ENCODE measurements around the gene PAPOLG. TPM values are rescaled to one million over a fixed set of nuclear protein-coding genes. Genes with fewer than 3 reads are reported as not detected.
A peak's percentile ranks its signal among the peaks of the same experiment; 100 is the strongest.

PAPOLG gene
- total RNA-seq (2012; rRNA removed), result 10.9 TPM in 2 replicates

DNA sequence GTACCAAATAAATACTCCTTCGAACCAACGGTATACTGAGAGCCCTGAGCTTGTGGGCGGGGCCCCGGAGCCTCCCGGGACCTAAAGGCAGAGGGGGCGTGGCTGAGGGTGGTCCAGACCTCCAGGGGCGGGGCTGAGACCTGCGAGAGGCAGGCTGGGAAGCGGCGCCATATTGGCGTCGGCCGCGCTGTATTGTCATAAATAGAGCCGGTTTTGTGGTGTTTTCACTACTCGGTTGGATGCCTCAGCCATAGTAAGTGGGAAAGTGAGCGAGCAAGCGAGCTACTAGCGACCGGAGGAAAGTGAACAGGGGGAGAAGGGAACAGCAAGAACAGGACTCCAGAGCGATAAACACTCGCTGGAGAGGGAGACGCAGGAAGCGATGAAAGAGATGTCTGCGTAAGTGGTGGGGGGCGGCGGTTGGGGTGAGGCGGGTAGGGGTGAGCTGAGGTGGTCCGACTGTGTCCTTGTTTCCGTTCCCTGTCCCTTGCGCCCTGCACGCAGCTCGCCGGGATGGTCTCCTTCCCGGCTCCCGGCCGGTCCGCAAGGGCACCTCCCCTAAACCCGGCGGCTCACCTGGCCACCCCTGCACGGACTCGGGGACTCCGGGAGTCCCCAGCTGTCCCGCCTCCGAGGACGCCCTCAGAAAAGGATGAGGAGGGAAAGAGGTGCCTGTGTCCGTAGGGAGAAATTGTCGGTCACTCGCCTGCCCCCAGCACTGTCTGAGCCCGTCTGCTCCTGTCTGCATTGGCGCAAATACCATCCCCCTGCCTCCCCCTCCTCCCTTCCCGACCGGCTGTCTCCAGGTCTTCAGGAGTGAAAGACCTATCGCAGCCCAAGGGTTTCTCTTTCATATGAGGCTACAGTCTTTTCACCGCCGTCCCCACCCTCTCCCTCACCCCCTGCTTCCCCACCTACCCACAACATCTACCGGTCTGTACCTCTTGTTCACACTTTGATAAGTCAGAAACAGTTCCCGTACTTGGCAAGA is at the start of gene PAPOLG:
PAPOLG (plus strand) TSS at position 172 of the 991 bp plus-strand sequence; CDS start at position 383, 211 bp downstream.
- Histone ChIP-seq H3K36me3 (ENCODE audit: insufficient read depth, low read length) (peaks cover 15% of the 10 kb centered on the region), H3K9ac (ENCODE audit: low read depth, low read length) (peak within 1 kb of the TSS; percentile 91)

DNA sequence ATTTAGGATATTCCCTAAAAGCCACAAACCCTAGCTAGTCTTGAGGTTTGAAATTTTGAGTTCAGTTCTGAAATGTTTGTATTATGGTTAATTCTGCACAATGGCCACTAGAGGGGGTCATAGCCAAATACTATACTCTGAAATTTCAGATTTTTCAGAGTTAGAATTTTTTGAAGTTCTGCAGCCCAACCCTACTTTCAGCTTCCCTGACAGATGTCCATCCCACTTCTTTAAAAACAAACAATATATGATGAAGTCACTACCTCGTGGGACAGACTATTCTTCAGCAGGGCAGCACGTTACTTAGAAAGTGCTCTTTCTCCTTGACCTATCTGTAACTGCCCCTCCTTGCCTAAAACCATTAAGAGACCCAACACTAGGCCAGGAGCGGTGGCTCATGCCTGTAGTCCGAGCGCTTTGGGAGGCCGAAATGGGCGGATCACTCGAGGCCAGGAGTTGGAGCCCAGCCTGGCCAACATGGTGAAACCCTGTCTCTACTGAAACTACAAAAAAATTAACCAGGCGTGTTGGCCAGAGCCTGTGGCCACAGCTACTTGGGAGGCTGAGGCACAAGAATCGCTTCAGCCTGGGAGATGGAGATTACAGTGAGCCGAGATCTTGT is 48.2 kb upstream of the PAPOLG start:
- peaks cover 11% of the 10 kb centered on the region for H3K4me1 ChIP-seq (ENCODE audit: control insufficient read depth, insufficient read depth, low read length)
- no peaks in the 10 kb centered on the region for H3K36me3 ChIP-seq (ENCODE audit: insufficient read depth, low read length)
- H3K9ac ChIP-seq (ENCODE audit: low read depth, low read length), result no peak overlapping the region
- H3K4me3 ChIP-seq (ENCODE audit: low read length), result no peak overlapping the region
- H3K27me3 ChIP-seq (ENCODE audit: control insufficient read depth, insufficient read depth, low read length), result peaks cover 5% of the 10 kb centered on the region
- H3K9me3 ChIP-seq (replicated peaks; ENCODE audit: low read length), result no peaks in the 10 kb centered on the region
- peak overlapping the region; percentile 35 for H3K4me2 ChIP-seq (ENCODE audit: low read length)

More for the DNA sequence above, at the start of gene PAPOLG:
- Histone ChIP-seq H3K4me3 (ENCODE audit: low read length) (peak within 1 kb of the TSS; percentile 90), H3K4me2 (ENCODE audit: low read length) (peak within 1 kb of the TSS; percentile 88), H3K27me3 (ENCODE audit: control insufficient read depth, insufficient read depth, low read length) (no peaks in the 10 kb centered on the region), H3K4me1 (ENCODE audit: control insufficient read depth, insufficient read depth, low read length) (peaks cover 5% of the 10 kb centered on the region), H3K9me3 (replicated peaks; ENCODE audit: low read length) (no peaks in the 10 kb centered on the region)

- Histone ChIP-seq H3K9me3 (replicated peaks; ENCODE audit: low read length) (no peaks in the 10 kb centered on the region), H3K4me3 (ENCODE audit: low read length) (no peak overlapping the region), H3K4me1 (ENCODE audit: control insufficient read depth, insufficient read depth, low read length) (peaks cover 11% of the 10 kb centered on the region), H3K9ac (ENCODE audit: low read depth, low read length) (no peak overlapping the region), H3K27me3 (ENCODE audit: control insufficient read depth, insufficient read depth, low read length) (peaks cover 5% of the 10 kb centered on the region), H3K4me2 (ENCODE audit: low read length) (no peak overlapping the region), H3K36me3 (ENCODE audit: insufficient read depth, low read length) (no peaks in the 10 kb centered on the region)
Observed at GRCh38 chr2:60708630-60709320, 47.3 kb upstream of the PAPOLG start.

GRCh38 chr2:60710707-60711106 is 45.4 kb upstream of the PAPOLG start:
- Histone ChIP-seq H3K9ac (ENCODE audit: low read depth, low read length) (no peak overlapping the region), H3K4me2 (ENCODE audit: low read length) (no peak overlapping the region)

DNA sequence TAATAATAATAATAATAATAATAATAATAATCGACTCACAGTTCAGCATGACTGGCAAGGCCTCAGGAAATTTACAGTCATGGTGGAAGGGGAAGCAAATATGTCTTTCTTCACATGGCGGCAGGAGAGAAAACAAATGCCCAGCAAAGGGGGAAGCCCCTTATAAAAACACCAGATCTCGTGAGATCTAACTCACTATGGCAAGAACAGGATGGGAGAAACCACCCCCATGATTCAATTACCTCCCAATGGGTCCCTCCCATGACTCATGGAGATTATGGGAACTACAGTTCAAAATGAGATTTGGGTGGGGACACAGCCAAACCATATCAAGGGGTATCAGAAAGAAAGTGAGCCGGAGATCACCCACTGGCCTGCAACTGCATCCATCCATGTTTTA is 40.5 kb upstream of the PAPOLG start:
- H3K9me3 ChIP-seq (replicated peaks; ENCODE audit: low read length), result no peaks in the 10 kb centered on the region
- H3K4me1 ChIP-seq (ENCODE audit: control insufficient read depth, insufficient read depth, low read length), result peaks cover 6% of the 10 kb centered on the region
- no peak overlapping the region for H3K9ac ChIP-seq (ENCODE audit: low read depth, low read length)
- H3K36me3 ChIP-seq (ENCODE audit: insufficient read depth, low read length), result no peaks in the 10 kb centered on the region
- H3K4me3 ChIP-seq (ENCODE audit: low read length), result no peak overlapping the region
- H3K27me3 ChIP-seq (ENCODE audit: control insufficient read depth, insufficient read depth, low read length), result no peaks in the 10 kb centered on the region
- H3K4me2 ChIP-seq (ENCODE audit: low read length), result no peak overlapping the region

More at GRCh38 chr2:60710707-60711106, 45.4 kb upstream of the PAPOLG start:
- no peak overlapping the region for H3K4me3 ChIP-seq (ENCODE audit: low read length)
- H3K27me3 ChIP-seq (ENCODE audit: control insufficient read depth, insufficient read depth, low read length), result no peaks in the 10 kb centered on the region
- peaks cover 10% of the 10 kb centered on the region for H3K4me1 ChIP-seq (ENCODE audit: control insufficient read depth, insufficient read depth, low read length)
- no peaks in the 10 kb centered on the region for H3K9me3 ChIP-seq (replicated peaks; ENCODE audit: low read length)
- no peaks in the 10 kb centered on the region for H3K36me3 ChIP-seq (ENCODE audit: insufficient read depth, low read length)

GRCh38 chr2:60717691-60718090 is 38.4 kb upstream of the PAPOLG start:
- H3K27me3 ChIP-seq (ENCODE audit: control insufficient read depth, insufficient read depth, low read length), result no peaks in the 10 kb centered on the region
- no peak overlapping the region for H3K9ac ChIP-seq (ENCODE audit: low read depth, low read length)
- H3K4me3 ChIP-seq (ENCODE audit: low read length), result no peak overlapping the region
- no peak overlapping the region for H3K4me2 ChIP-seq (ENCODE audit: low read length)
- H3K9me3 ChIP-seq (replicated peaks; ENCODE audit: low read length), result no peaks in the 10 kb centered on the region
- no peaks in the 10 kb centered on the region for H3K4me1 ChIP-seq (ENCODE audit: control insufficient read depth, insufficient read depth, low read length)
- no peaks in the 10 kb centered on the region for H3K36me3 ChIP-seq (ENCODE audit: insufficient read depth, low read length)

- Histone ChIP-seq H3K4me1 (ENCODE audit: control insufficient read depth, insufficient read depth, low read length) (no peaks in the 10 kb centered on the region), H3K4me3 (ENCODE audit: low read length) (no peak overlapping the region), H3K9me3 (replicated peaks; ENCODE audit: low read length) (no peaks in the 10 kb centered on the region), H3K36me3 (ENCODE audit: insufficient read depth, low read length) (no peaks in the 10 kb centered on the region), H3K9ac (ENCODE audit: low read depth, low read length) (no peak overlapping the region), H3K27me3 (ENCODE audit: control insufficient read depth, insufficient read depth, low read length) (no peaks in the 10 kb centered on the region), H3K4me2 (ENCODE audit: low read length) (no peak overlapping the region)
Observed at GRCh38 chr2:60719331-60719730, 36.7 kb upstream of the PAPOLG start.

DNA sequence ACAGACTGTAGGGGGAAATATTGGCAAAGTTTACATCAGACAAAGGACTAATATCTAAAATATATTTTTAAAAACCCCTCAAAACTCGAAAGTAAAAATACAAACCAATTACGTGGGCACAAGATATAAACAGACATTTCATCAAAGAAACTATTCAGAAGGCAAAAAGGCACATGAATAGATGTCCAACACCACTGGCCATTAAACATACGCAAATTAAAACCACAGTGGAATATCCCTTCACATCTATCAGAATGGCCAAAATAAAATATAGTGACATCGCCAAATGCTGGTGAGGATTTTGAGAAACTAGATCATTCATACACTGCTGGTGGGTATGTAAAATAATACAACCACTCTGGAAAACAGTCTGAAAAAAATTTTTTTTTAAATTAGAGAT is 30.6 kb upstream of the PAPOLG start:
- no peak overlapping the region for H3K4me2 ChIP-seq (ENCODE audit: low read length)
- no peaks in the 10 kb centered on the region for H3K4me1 ChIP-seq (ENCODE audit: control insufficient read depth, insufficient read depth, low read length)
- H3K36me3 ChIP-seq (ENCODE audit: insufficient read depth, low read length), result no peaks in the 10 kb centered on the region
- H3K9ac ChIP-seq (ENCODE audit: low read depth, low read length), result no peak overlapping the region
- H3K9me3 ChIP-seq (replicated peaks; ENCODE audit: low read length), result no peaks in the 10 kb centered on the region
- H3K27me3 ChIP-seq (ENCODE audit: control insufficient read depth, insufficient read depth, low read length), result peaks cover 3% of the 10 kb centered on the region
- H3K4me3 ChIP-seq (ENCODE audit: low read length), result no peak overlapping the region

- Histone ChIP-seq H3K4me1 (ENCODE audit: control insufficient read depth, insufficient read depth, low read length) (no peaks in the 10 kb centered on the region), H3K36me3 (ENCODE audit: insufficient read depth, low read length) (no peaks in the 10 kb centered on the region), H3K4me3 (ENCODE audit: low read length) (no peak overlapping the region), H3K9me3 (replicated peaks; ENCODE audit: low read length) (no peaks in the 10 kb centered on the region), H3K9ac (ENCODE audit: low read depth, low read length) (no peak overlapping the region), H3K27me3 (ENCODE audit: control insufficient read depth, insufficient read depth, low read length) (peaks cover 3% of the 10 kb centered on the region), H3K4me2 (ENCODE audit: low read length) (no peak overlapping the region)
Observed at GRCh38 chr2:60728855-60729254, 27.2 kb upstream of the PAPOLG start.

- H3K9me3 ChIP-seq (replicated peaks; ENCODE audit: low read length), result no peaks in the 10 kb centered on the region
- H3K4me3 ChIP-seq (ENCODE audit: low read length), result peak overlapping the region; percentile 42
- no peaks in the 10 kb centered on the region for H3K4me1 ChIP-seq (ENCODE audit: control insufficient read depth, insufficient read depth, low read length)
- peak overlapping the region; percentile 84 for H3K4me2 ChIP-seq (ENCODE audit: low read length)
- H3K27me3 ChIP-seq (ENCODE audit: control insufficient read depth, insufficient read depth, low read length), result peaks cover 15% of the 10 kb centered on the region
- H3K9ac ChIP-seq (ENCODE audit: low read depth, low read length), result no peak overlapping the region
- no peaks in the 10 kb centered on the region for H3K36me3 ChIP-seq (ENCODE audit: insufficient read depth, low read length)
Observed at GRCh38 chr2:60735496-60736250, 20.4 kb upstream of the PAPOLG start.

DNA sequence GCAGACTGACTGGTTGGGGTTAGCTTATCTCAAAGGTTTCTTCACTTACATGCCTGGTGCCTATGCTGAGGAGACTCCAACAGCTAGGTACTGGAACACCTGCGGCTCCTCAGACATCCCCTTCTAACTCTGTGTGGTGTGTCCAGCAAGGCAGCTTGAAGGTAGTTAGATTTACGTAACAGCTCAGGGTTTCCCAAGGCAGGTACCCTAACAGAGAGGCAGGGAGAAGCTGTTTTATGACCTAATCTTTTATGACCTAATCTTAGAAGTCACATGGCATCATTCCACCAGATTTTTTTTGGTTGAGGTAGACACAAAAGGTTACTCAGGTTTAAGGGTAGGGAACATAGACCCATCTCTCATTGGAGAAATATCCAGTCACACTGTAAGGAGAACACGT is 17.4 kb upstream of the PAPOLG start:
- no peaks in the 10 kb centered on the region for H3K36me3 ChIP-seq (ENCODE audit: insufficient read depth, low read length)
- no peaks in the 10 kb centered on the region for H3K4me1 ChIP-seq (ENCODE audit: control insufficient read depth, insufficient read depth, low read length)
- H3K4me2 ChIP-seq (ENCODE audit: low read length), result no peak overlapping the region
- H3K4me3 ChIP-seq (ENCODE audit: low read length), result no peak overlapping the region
- H3K9me3 ChIP-seq (replicated peaks; ENCODE audit: low read length), result no peaks in the 10 kb centered on the region
- H3K27me3 ChIP-seq (ENCODE audit: control insufficient read depth, insufficient read depth, low read length), result peaks cover 15% of the 10 kb centered on the region
- no peak overlapping the region for H3K9ac ChIP-seq (ENCODE audit: low read depth, low read length)

All from skeletal muscle satellite cell (primary cell).